ENCODE data around the gene MYH9. TPM values are rescaled to one million over a fixed set of nuclear protein-coding genes. Genes with fewer than 3 reads are reported as not detected.

Gene MYH9
- total and polyA plus RNA-seq, 7 experiments from 2014 or later: 95.5 to 900 (median 661) TPM

- no peaks in the 10 kb centered on the region for H3K27me3 Mint-ChIP-seq
- H3K9me3 ChIP-seq (ENCODE audit: control insufficient read depth in 2 of 3, low read length in 3 of 3): peaks cover 0 to 7% (median 0%) of the 10 kb centered on the region in 3 experiments
- H3K4me1 Mint-ChIP-seq: peaks cover 24 to 50% (median 41%) of the 10 kb centered on the region in 7 donors
- H3K36me3 ChIP-seq (ENCODE audit: control insufficient read depth in 2 of 3, insufficient read depth in 3 of 3, low read length in 3 of 3): peaks cover 53 to 85% (median 57%) of the 10 kb centered on the region in 3 experiments
- DNase-seq: no peak
- ChIA-PET CTCF (interaction anchor here (1.1 to 2.3 kb wide), 4 partner anchors 13 to 183 kb away, joined by 3 to 9 read pairs (median 5); no protein-coding TSS in a partner anchor), POLR2A (interaction anchor here (1.2 kb wide), 1 partner anchor 10 kb away, joined by 4 read pairs; no protein-coding TSS in a partner anchor)
- H3K9me3 Mint-ChIP-seq: peaks cover 0 to 31% (median 2%) of the 10 kb centered on the region in 11 donors
- H3K27ac ChIP-seq (ENCODE audit: low read depth, low read length): peak overlapping the region; percentile 24
- H3K27me3 ChIP-seq (ENCODE audit: control insufficient read depth in 2 of 2, insufficient read depth in 2 of 2, low read length in 2 of 2): no peaks in the 10 kb centered on the region
- H3K27ac Mint-ChIP-seq: peak overlapping the region; percentile 58 to 97 (median 89)
- intact Hi-C loops (cut with micrococcal nuclease): no loop called here
- H3K4me3 ChIP-seq (ENCODE audit: low read length): no peak overlapping the region
- H3K4me3 Mint-ChIP-seq: peak overlapping the region in 2 of 10 donors; percentile 17 to 23
- ATAC-seq: no peak
- peaks cover 24 to 65% (median 47%) of the 10 kb centered on the region in 5 donors for H3K36me3 Mint-ChIP-seq
- H3K4me1 ChIP-seq (ENCODE audit: control insufficient read depth in 2 of 2, insufficient read depth in 2 of 2, low read length in 2 of 2): peaks cover 32 to 34% of the 10 kb centered on the region in 2 donors
Measured at GRCh38 chr22:36287881-36288515, 99.8 kb downstream of the MYH9 start.

DNA sequence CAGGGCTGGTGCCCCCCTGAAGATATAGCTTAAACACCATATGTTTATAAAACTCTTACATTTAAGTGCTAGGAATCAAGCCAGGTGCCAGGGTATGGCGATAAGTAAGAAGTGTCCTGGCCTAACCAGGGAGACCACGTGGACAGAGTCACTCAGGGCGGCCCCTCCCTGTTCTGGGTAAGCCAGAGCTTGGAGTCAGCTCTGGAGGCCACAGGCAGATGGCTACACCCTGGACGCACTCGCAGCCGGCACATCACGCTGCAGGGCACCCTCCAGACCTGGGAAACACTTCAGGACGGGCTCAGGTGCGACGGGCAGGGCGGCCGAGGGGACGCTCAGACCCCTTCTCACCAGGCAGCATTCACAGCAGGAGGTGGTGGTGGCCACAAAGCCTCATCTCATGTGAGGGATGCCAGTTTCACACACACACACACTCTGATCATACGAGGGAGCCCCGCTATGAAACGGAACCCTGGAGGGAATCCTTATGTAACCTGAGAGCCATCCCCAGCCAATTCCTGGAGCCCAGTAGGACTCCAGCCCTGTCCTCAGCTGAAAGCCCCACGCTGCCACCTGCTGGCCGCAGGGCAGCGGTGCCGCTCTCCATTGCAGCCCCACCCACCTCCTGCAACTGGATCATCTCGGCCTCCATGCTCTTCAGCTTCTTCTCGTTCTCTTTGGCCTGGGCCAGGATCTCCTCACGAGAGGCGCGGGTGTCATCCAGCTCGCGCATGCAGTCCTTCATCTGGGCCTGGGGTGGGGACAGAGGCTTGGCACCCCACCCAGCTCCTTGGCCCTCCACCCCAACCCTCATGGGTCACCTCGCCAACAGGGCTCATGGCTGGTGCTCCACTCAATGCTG lies 101.4 kb downstream of the MYH9 start:
- CTCF ChIA-PET: interaction anchor here (0.7 to 1.5 kb wide), 4 partner anchors 14 to 200 kb away, joined by 3 to 5 read pairs (median 3); no protein-coding TSS in a partner anchor
- Mint-ChIP-seq H3K9me3 (peaks cover 0 to 26% (median 0%) of the 10 kb centered on the region in 11 donors), H3K27me3 (no peaks in the 10 kb centered on the region), H3K4me3 (peak overlapping the region in 4 of 10 donors; percentile 4 to 42 (median 22)), H3K4me1 (peaks cover 18 to 42% (median 28%) of the 10 kb centered on the region in 7 donors), H3K36me3 (peaks cover 19 to 62% (median 39%) of the 10 kb centered on the region in 5 donors), H3K27ac (peak overlapping the region; percentile 69 to 97 (median 84))
- peaks cover 52 to 87% (median 62%) of the 10 kb centered on the region in 3 experiments for H3K36me3 ChIP-seq (ENCODE audit: control insufficient read depth in 2 of 3, insufficient read depth in 3 of 3, low read length in 3 of 3)
- no peaks in the 10 kb centered on the region for H3K27me3 ChIP-seq (ENCODE audit: control insufficient read depth in 2 of 2, insufficient read depth in 2 of 2, low read length in 2 of 2)
- intact Hi-C loops (cut with micrococcal nuclease): loop anchor here in 1 of 2 donors (1.0 kb wide), 1 partner anchor 9 kb away; no protein-coding TSS in a partner anchor
- POLR2A ChIA-PET: interaction anchor here (1.1 to 1.5 kb wide), 4 partner anchors 8 to 13 kb away, joined by 3 to 4 read pairs (median 4); no protein-coding TSS in a partner anchor
- H3K4me3 ChIP-seq (ENCODE audit: low read length): no peak overlapping the region
- peak overlapping the region; percentile 43 for H3K27ac ChIP-seq (ENCODE audit: low read depth, low read length)
- DNase-seq: peak; percentile 47 to 73 (median 60)
- peak; percentile 80 for ATAC-seq
- H3K4me1 ChIP-seq (ENCODE audit: control insufficient read depth in 2 of 2, insufficient read depth in 2 of 2, low read length in 2 of 2): peaks cover 32 to 34% of the 10 kb centered on the region in 2 donors
- no peaks in the 10 kb centered on the region for H3K9me3 ChIP-seq (ENCODE audit: control insufficient read depth in 2 of 3, low read length in 3 of 3)

- peak overlapping the region in 2 of 9 donors; percentile 38 to 47 for H3K27ac Mint-ChIP-seq
- Histone ChIP-seq H3K4me1 (ENCODE audit: control insufficient read depth in 2 of 2, insufficient read depth in 2 of 2, low read length in 2 of 2) (peaks cover 32 to 34% of the 10 kb centered on the region in 2 donors), H3K4me3 (ENCODE audit: low read length) (no peak overlapping the region), H3K27ac (ENCODE audit: low read depth, low read length) (peak overlapping the region; percentile 34), H3K27me3 (ENCODE audit: control insufficient read depth in 2 of 2, insufficient read depth in 2 of 2, low read length in 2 of 2) (no peaks in the 10 kb centered on the region), H3K36me3 (ENCODE audit: control insufficient read depth in 2 of 3, insufficient read depth in 3 of 3, low read length in 3 of 3) (peaks cover 52 to 91% (median 62%) of the 10 kb centered on the region in 3 experiments), H3K9me3 (ENCODE audit: control insufficient read depth in 2 of 3, low read length in 3 of 3) (no peaks in the 10 kb centered on the region)
- H3K27me3 Mint-ChIP-seq: no peaks in the 10 kb centered on the region
- ChIA-PET POLR2A (interaction anchor here (0.8 to 1.5 kb wide), 3 partner anchors 8 to 46 kb away, joined by 3 to 4 read pairs (median 3); no protein-coding TSS in a partner anchor), CTCF (interaction anchor here (0.8 to 1.5 kb wide), 3 partner anchors 13 to 79 kb away, joined by 3 to 5 read pairs (median 3); no protein-coding TSS in a partner anchor)
- no peak for ATAC-seq
- intact Hi-C loops (cut with micrococcal nuclease): no loop called here
- peaks cover 18 to 42% (median 28%) of the 10 kb centered on the region in 7 donors for H3K4me1 Mint-ChIP-seq
- H3K4me3 Mint-ChIP-seq: no peak overlapping the region
- no peak for DNase-seq
- H3K9me3 Mint-ChIP-seq: peaks cover 0 to 27% (median 0%) of the 10 kb centered on the region in 11 donors
- H3K36me3 Mint-ChIP-seq: peaks cover 22 to 64% (median 39%) of the 10 kb centered on the region in 5 donors
Measured at GRCh38 chr22:36285545-36285944, 102.2 kb downstream of the MYH9 start.

DNA sequence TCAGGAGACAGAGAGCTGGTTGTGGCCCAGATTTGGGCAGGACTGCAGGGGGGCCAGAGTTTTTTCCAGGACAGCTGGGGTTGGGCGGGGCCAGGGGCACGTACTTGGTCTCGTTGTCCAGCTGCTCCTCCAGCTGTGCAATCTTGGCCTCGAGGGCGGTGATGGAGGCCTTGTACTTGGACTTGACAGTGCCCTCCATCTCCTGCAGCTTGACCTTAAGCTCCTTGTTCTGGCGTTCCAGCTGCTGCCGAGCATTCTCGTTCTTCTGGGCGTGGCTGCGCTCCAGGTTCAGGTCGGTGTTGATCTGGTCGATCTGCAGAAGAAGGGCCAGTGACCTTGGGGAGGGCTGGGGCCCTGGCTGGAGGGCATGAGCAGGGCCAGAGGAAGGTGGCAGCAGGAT lies 102.8 kb downstream of the MYH9 start:
- H3K36me3 Mint-ChIP-seq: peaks cover 22 to 66% (median 39%) of the 10 kb centered on the region in 5 donors

GRCh38 chr22:36284171-36284571 lies 103.6 kb downstream of the MYH9 start:
- intact Hi-C loops (cut with micrococcal nuclease): no loop called here
- no peak overlapping the region for H3K4me3 ChIP-seq (ENCODE audit: low read length)
- peaks cover 0 to 22% (median 0%) of the 10 kb centered on the region in 11 donors for H3K9me3 Mint-ChIP-seq
- peak overlapping the region in 5 of 9 donors; percentile 32 to 70 (median 56) for H3K27ac Mint-ChIP-seq
- peaks cover 52 to 85% (median 54%) of the 10 kb centered on the region in 3 experiments for H3K36me3 ChIP-seq (ENCODE audit: control insufficient read depth in 2 of 3, insufficient read depth in 3 of 3, low read length in 3 of 3)
- H3K27ac ChIP-seq (ENCODE audit: low read depth, low read length): peak overlapping the region; percentile 36
- peaks cover 13 to 28% (median 18%) of the 10 kb centered on the region in 7 donors for H3K4me1 Mint-ChIP-seq
- H3K4me1 ChIP-seq (ENCODE audit: control insufficient read depth in 2 of 2, insufficient read depth in 2 of 2, low read length in 2 of 2): peaks cover 24 to 28% of the 10 kb centered on the region in 2 donors
- H3K36me3 Mint-ChIP-seq: peaks cover 21 to 59% (median 32%) of the 10 kb centered on the region in 5 donors
- no peak overlapping the region for H3K4me3 Mint-ChIP-seq
- POLR2A ChIA-PET: interaction anchor here (1.4 kb wide), 1 partner anchor 47 kb away, joined by 3 read pairs; no protein-coding TSS in a partner anchor
- H3K9me3 ChIP-seq (ENCODE audit: control insufficient read depth in 2 of 3, low read length in 3 of 3): no peaks in the 10 kb centered on the region
- CTCF ChIA-PET: no interaction called here
- no peaks in the 10 kb centered on the region for H3K27me3 Mint-ChIP-seq
- ATAC-seq (no peak), DNase-seq (no peak)
- no peaks in the 10 kb centered on the region for H3K27me3 ChIP-seq (ENCODE audit: control insufficient read depth in 2 of 2, insufficient read depth in 2 of 2, low read length in 2 of 2)

More for the DNA sequence above, 102.8 kb downstream of the MYH9 start:
- H3K4me3 ChIP-seq (ENCODE audit: low read length): no peak overlapping the region
- Mint-ChIP-seq H3K27me3 (no peaks in the 10 kb centered on the region), H3K4me1 (peaks cover 18 to 37% (median 27%) of the 10 kb centered on the region in 7 donors), H3K9me3 (peaks cover 0 to 30% (median 0%) of the 10 kb centered on the region in 11 donors), H3K27ac (peak overlapping the region in 2 of 9 donors; percentile 12 to 69), H3K4me3 (no peak overlapping the region)
- peaks cover 52 to 94% (median 62%) of the 10 kb centered on the region in 3 experiments for H3K36me3 ChIP-seq (ENCODE audit: control insufficient read depth in 2 of 3, insufficient read depth in 3 of 3, low read length in 3 of 3)
- intact Hi-C loops (cut with micrococcal nuclease): no loop called here
- CTCF ChIA-PET: interaction anchor here (1.2 to 1.5 kb wide), 2 partner anchors 14 to 15 kb away, joined by 3 to 5 read pairs; no protein-coding TSS in a partner anchor
- ATAC-seq (no peak), DNase-seq (no peak)
- H3K27ac ChIP-seq (ENCODE audit: low read depth, low read length): peak overlapping the region; percentile 25
- H3K4me1 ChIP-seq (ENCODE audit: control insufficient read depth in 2 of 2, insufficient read depth in 2 of 2, low read length in 2 of 2): peaks cover 32 to 34% of the 10 kb centered on the region in 2 donors
- no peaks in the 10 kb centered on the region for H3K27me3 ChIP-seq (ENCODE audit: control insufficient read depth in 2 of 2, insufficient read depth in 2 of 2, low read length in 2 of 2)
- H3K9me3 ChIP-seq (ENCODE audit: control insufficient read depth in 2 of 3, low read length in 3 of 3): no peaks in the 10 kb centered on the region
- POLR2A ChIA-PET: interaction anchor here (0.8 to 1.4 kb wide), 2 partner anchors 45 to 46 kb away, joined by 3 read pairs; no protein-coding TSS in a partner anchor
